Measurements from ENCODE around the gene AFAP1.

- TF ChIP-seq CTCF (IDR thresholded peaks at IDR 0.05) (no peak), POLR2A (IDR thresholded peaks at IDR 0.05) (no peak)
These were observed 164.3 kb downstream of the AFAP1 start for GRCh38 chr4:7775396-7775795.

Measured in esophagus squamous epithelium (tissue), 4 donors.